HFFc6 (cell line): ENCODE data around the gene NECTIN2. TPM values are rescaled to one million over a fixed set of nuclear protein-coding genes. Genes with fewer than 3 reads are reported as not detected.

Source experiments
- DNase-seq: peaks from one replicate; pipeline ENCODE4 v3.0.0-alpha.2; 2018
- H3K27ac Mint-ChIP-seq: 2 replicates; pipeline ENCODE4 v1.8.0; 2020; ENCODE audit warnings: mild to moderate bottlenecking, mixed read lengths
- H3K27me3 Mint-ChIP-seq: 2 replicates; pipeline ENCODE4 v1.8.0; 2021; ENCODE audit warnings: mild to moderate bottlenecking, moderate library complexity, mixed read lengths; ENCODE audit not compliant: insufficient read depth
- H3K36me3 Mint-ChIP-seq: 2 replicates; pipeline ENCODE4 v1.8.0; 2021; ENCODE audit warnings: low read depth, mixed read lengths
- H3K4me1 Mint-ChIP-seq: 2 replicates; pipeline ENCODE4 v1.8.0; 2020; ENCODE audit warnings: low read depth, mixed read lengths
- H3K4me3 Mint-ChIP-seq: 2 replicates; pipeline ENCODE4 v1.8.0; 2020; ENCODE audit warnings: mild to moderate bottlenecking, moderate library complexity, mixed read lengths
- H3K9me3 Mint-ChIP-seq: 2 replicates; pipeline ENCODE4 v1.8.0; 2020; ENCODE audit warnings: mild to moderate bottlenecking, mixed read lengths
- CTCF ChIP-seq: fragments of 200-600 bp; sonication (generic); IDR thresholded peaks from 2 replicates; pipeline ENCODE4 v1.5.0; 2021; ENCODE audit warnings: antibody characterized with exemption, mild to moderate bottlenecking
- total RNA-seq, 6 experiments: library from RNA; stranded (reverse); fragmentation: NEBNext Ultra II Directional; extraction: Animal tissue kit (Norgen Biotek cat#: 25700); gene quantifications; 2 replicates in 1 of 6; 3 replicates in 5 of 6; pipeline ENCODE4 v1.2.3, GENCODE V29; 2021

NECTIN2 gene
- total RNA-seq, 6 experiments from 2014 or later = 126 to 152 (median 148) TPM

- Mint-ChIP-seq H3K27me3 (peaks cover 17% of the 10 kb centered on the region), H3K4me1 (peaks cover 7% of the 10 kb centered on the region), H3K9me3 (no peaks in the 10 kb centered on the region), H3K27ac (no peak overlapping the region), H3K36me3 (no peaks in the 10 kb centered on the region; the same call in 1 of the 2 replicates), H3K4me3 (peak overlapping the region; percentile 75)
- DNase-seq = no peak
- no peak for TF ChIP-seq CTCF
Measured at GRCh38 chr19:44809577-44810233, 36.4 kb upstream of the NECTIN2 start.

GRCh38 chr19:44810234-44811121 is 35.6 kb upstream of the NECTIN2 start:
- no peak overlapping the region for H3K4me3 Mint-ChIP-seq
- H3K27ac Mint-ChIP-seq = no peak overlapping the region
- peaks cover 7% of the 10 kb centered on the region for H3K4me1 Mint-ChIP-seq
- H3K36me3 Mint-ChIP-seq = no peaks in the 10 kb centered on the region; the same call in 1 of the 2 replicates
- DNase-seq = no peak
- peaks cover 14% of the 10 kb centered on the region for H3K27me3 Mint-ChIP-seq
- H3K9me3 Mint-ChIP-seq = no peaks in the 10 kb centered on the region
- no peak for TF ChIP-seq CTCF

- no peak for DNase-seq
- Mint-ChIP-seq H3K4me3 (no peak overlapping the region), H3K36me3 (no peaks in the 10 kb centered on the region; the same call in 1 of the 2 replicates), H3K27ac (no peak overlapping the region), H3K9me3 (no peaks in the 10 kb centered on the region), H3K4me1 (peaks cover 7% of the 10 kb centered on the region), H3K27me3 (peaks cover 14% of the 10 kb centered on the region)
- TF ChIP-seq CTCF = no peak
Measured at GRCh38 chr19:44811122-44811419, 35.0 kb upstream of the NECTIN2 start.

- Mint-ChIP-seq H3K9me3 (no peaks in the 10 kb centered on the region), H3K27me3 (peaks cover 9% of the 10 kb centered on the region), H3K27ac (no peak overlapping the region), H3K4me1 (peaks cover 7% of the 10 kb centered on the region), H3K4me3 (no peak overlapping the region), H3K36me3 (no peaks in the 10 kb centered on the region; the same call in 1 of the 2 replicates)
- DNase-seq = no peak
- no peak for TF ChIP-seq CTCF
Measured at GRCh38 chr19:44812142-44812718, 33.9 kb upstream of the NECTIN2 start.

GRCh38 chr19:44813070-44813840 is 32.8 kb upstream of the NECTIN2 start:
- Mint-ChIP-seq H3K36me3 (no peaks in the 10 kb centered on the region; the same call in 1 of the 2 replicates), H3K27ac (no peak overlapping the region), H3K4me3 (no peak overlapping the region), H3K27me3 (peaks cover 16% of the 10 kb centered on the region), H3K4me1 (peaks cover 4% of the 10 kb centered on the region), H3K9me3 (no peaks in the 10 kb centered on the region)
- no peak for TF ChIP-seq CTCF
- no peak for DNase-seq
